ENCODE results near the gene GSTM3.

- TF ChIP-seq, protein P1, sequence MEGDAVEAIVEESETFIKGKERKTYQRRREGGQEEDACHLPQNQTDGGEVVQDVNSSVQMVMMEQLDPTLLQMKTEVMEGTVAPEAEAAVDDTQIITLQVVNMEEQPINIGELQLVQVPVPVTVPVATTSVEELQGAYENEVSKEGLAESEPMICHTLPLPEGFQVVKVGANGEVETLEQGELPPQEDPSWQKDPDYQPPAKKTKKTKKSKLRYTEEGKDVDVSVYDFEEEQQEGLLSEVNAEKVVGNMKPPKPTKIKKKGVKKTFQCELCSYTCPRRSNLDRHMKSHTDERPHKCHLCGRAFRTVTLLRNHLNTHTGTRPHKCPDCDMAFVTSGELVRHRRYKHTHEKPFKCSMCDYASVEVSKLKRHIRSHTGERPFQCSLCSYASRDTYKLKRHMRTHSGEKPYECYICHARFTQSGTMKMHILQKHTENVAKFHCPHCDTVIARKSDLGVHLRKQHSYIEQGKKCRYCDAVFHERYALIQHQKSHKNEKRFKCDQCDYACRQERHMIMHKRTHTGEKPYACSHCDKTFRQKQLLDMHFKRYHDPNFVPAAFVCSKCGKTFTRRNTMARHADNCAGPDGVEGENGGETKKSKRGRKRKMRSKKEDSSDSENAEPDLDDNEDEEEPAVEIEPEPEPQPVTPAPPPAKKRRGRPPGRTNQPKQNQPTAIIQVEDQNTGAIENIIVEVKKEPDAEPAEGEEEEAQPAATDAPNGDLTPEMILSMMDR (IDR thresholded peaks at IDR 0.05; ENCODE audit: insufficient read depth, low read length, poor library complexity, severe bottlenecking) = no peak
- no peak for TF ChIP-seq EZH2phosphoT487 (conservative IDR thresholded peaks at IDR 0.05; ENCODE audit: low read length)
Observed at GRCh38 chr1:109786531-109787021, 45.7 kb upstream of the GSTM3 start.

Measured in SU-DHL-6 (cell line).